HCT116 (cell line): ENCODE results near the gene SAMD10.

ENCODE experiments used
- CEBPB ChIP-seq: IDR thresholded peaks from 2 replicates; pipeline ENCODE4 v1.6.1; 2012; ENCODE audit warnings: low read depth
- CTCF ChIP-seq, 3 experiments: fragments of 200-600 bp in 1 of 3; sonication (generic) in 1 of 3; IDR thresholded peaks in 2 of 3; conservative IDR thresholded peaks in 1 of 3; 2 replicates each; pipeline ENCODE4 v1.5.1; 2012 to 2017; ENCODE audit warnings: low read depth in 2 of 3, low read length in 2 of 3, antibody characterized with exemption in 1 of 3, borderline replicate concordance in 1 of 3, control low read depth in 1 of 3, mild to moderate bottlenecking in 1 of 3, mixed read lengths in 1 of 3, mixed run types in 1 of 3, moderate library complexity in 1 of 3; ENCODE audit not compliant: insufficient read depth in 1 of 3
- EGR1 ChIP-seq: IDR thresholded peaks from 2 replicates; pipeline ENCODE4 v1.6.1; 2012; ENCODE audit warnings: low read depth
- EZH2 ChIP-seq: fragments of 200-600 bp; sonication (generic); IDR thresholded peaks from 2 replicates; pipeline ENCODE4 v1.6.1; 2017; ENCODE audit warnings: antibody characterized with exemption, mixed run types
- JUND ChIP-seq: IDR thresholded peaks from 2 replicates; pipeline ENCODE4 v1.6.1; 2012
- MAX ChIP-seq: IDR thresholded peaks from 2 replicates; pipeline ENCODE4 v1.6.1; 2012
- POLR2A ChIP-seq: IDR thresholded peaks from 2 replicates; pipeline ENCODE4 v1.7.0; 2011; ENCODE audit warnings: borderline replicate concordance; ENCODE audit not compliant: insufficient read depth, insufficient read length; ENCODE audit errors: extremely low read depth
- POLR2AphosphoS5 ChIP-seq: IDR thresholded peaks from 2 replicates; pipeline ENCODE4 v1.6.1; 2011; ENCODE audit warnings: mild to moderate bottlenecking, low read depth, low read length, moderate library complexity
- REST ChIP-seq: IDR thresholded peaks from 2 replicates; pipeline ENCODE4 v1.6.1; 2012; ENCODE audit warnings: low read depth
- SP1 ChIP-seq: IDR thresholded peaks from 2 replicates; pipeline ENCODE4 v1.6.1; 2012; ENCODE audit warnings: low read depth
- SRF ChIP-seq: IDR thresholded peaks from 2 replicates; pipeline ENCODE4 v1.6.1; 2012; ENCODE audit warnings: low read depth
- YY1 ChIP-seq: IDR thresholded peaks from 2 replicates; pipeline ENCODE4 v1.6.1; 2011; ENCODE audit warnings: low read length, low read depth, moderate library complexity, mild to moderate bottlenecking; ENCODE audit not compliant: insufficient replicate concordance; ENCODE audit errors: extremely low read depth
- ZBTB33 ChIP-seq: IDR thresholded peaks from 2 replicates; pipeline ENCODE4 v1.6.1; 2011; ENCODE audit warnings: mild to moderate bottlenecking, low read length, moderate library complexity; ENCODE audit not compliant: insufficient replicate concordance; ENCODE audit errors: extremely low read depth
- ZNF274 ChIP-seq: fragments of 200-500 bp; sonication (Bioruptor generic); IDR thresholded peaks from 2 replicates; pipeline ENCODE4 v1.6.1; 2014; ENCODE audit warnings: mild to moderate bottlenecking, low read depth, low read length, inconsistent platforms

GRCh38 chr20:64025826-64026412 is 46.5 kb upstream of the SAMD10 start:
- TF ChIP-seq CTCF (IDR thresholded peaks at IDR 0.05 in 2 of 3, conservative IDR thresholded peaks at IDR 0.05 in 1 of 3; ENCODE audit: borderline replicate concordance in 1 of 3, insufficient read depth in 1 of 3, low read depth in 2 of 3, low read length in 2 of 3) (no peak), POLR2A (no peak), MAX (no peak), POLR2AphosphoS5 (no peak), REST (no peak), EGR1 (no peak), EZH2 (no peak), CEBPB (no peak), ZNF274 (no peak), ZBTB33 (no peak), YY1 (no peak), SP1 (no peak), JUND (no peak), SRF (no peak)
